HG02938 (cell line): ENCODE results near the gene ZCCHC7.
"Not testable (repeated sequence)": the region's sequence is repeated elsewhere in the genome, so short reads cannot be mapped to it uniquely, and the experiment has no call there.

Experiments used
- ATAC-seq: cut with Tn5 transposase; IDR thresholded peaks from one replicate; pipeline ENCODE4 v1.9.1; 2021; ENCODE audit warnings: mild to moderate bottlenecking, moderate library complexity; ENCODE audit not compliant: unreplicated experiment

ZCCHC7 gene

DNA sequence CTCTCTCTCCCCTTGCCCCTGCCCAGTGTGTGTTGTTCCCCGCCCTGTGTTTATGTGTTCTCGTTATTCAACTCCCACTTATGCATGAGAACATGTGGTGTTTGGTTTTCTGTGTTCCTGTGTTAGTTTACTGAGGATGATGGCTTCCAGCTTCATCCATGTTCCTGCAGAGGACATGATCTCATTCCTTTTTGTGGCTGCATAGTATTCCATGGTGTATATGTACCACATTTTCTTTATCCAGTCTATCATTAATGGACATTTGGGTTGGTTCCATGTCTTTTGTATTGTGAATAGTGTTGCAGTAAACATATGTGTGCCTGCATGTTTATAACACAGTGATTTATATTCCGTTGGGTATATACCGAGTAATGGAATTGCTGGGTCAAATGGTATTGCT, 83.1 kb downstream of the ZCCHC7 start:
- not testable (repeated sequence) for ATAC-seq

DNA sequence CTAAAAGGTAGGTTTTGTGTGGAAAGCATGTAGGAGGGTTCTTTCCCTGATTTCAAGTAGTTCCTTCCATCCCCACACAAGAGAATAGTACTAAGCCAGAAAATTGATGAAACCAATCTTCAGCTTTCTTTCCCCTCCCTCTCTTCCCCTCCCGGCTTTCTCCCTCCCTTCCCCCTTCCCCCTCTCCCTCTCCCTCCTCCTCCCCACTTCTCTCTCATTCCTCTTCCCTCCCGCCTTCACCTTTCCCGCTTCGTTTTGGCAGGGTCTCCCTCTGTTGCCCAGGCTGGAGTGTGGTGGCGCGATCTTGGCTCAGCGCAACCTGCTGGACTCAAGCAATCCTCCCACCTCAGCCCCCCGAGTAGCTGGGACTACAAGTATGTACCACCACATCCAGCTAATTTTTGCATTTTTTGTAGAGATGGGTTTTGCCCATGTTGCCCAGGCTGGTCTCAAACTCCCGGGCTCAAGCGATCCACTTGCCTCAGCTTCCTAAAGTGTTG, 85.8 kb downstream of the ZCCHC7 start:
- ATAC-seq, result no peak

DNA sequence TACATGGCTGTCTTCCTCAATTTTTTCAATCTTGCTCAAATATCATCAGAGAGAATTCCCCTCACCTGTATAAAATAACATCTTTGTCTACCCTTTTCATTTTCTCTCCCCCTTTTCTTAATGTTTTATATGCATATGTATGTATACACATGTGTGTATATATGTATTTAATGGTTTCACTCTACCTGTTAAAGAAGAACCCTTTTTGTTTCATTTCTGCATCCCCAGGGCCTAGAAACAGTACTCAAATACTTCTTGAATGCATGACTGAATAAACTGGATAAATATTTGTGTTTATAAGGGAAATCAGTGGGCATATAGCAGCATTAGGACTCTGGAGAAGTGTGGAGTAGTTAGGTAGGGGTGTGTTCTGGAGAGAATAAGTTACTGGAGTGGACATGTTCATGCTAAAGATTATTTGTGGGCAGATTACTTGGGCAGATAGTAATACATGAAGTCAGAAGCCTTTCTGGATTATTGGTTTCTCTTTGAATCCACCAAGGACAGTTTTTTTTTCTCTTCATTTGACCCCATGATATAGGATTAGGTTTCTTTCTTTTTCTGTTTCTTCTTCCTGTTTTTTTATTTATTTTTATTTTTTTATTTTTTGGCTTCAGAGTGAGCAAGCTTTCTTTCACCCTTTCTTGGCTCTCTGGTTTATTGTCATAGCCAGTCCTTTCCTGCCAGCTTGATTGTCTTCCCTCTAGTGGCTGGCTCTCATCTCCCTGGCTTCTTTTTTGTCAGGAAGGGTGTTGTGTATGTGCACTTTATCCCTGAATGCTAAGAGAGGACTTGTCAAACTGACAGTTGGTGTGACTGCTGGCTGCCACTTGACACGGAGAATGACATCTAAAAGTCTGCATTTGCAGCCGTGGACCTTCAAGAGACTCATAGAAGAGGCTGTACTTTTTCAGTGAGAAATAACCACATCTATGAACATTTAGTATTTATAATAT, 89.3 kb downstream of the ZCCHC7 start:
- ATAC-seq, result no peak

DNA sequence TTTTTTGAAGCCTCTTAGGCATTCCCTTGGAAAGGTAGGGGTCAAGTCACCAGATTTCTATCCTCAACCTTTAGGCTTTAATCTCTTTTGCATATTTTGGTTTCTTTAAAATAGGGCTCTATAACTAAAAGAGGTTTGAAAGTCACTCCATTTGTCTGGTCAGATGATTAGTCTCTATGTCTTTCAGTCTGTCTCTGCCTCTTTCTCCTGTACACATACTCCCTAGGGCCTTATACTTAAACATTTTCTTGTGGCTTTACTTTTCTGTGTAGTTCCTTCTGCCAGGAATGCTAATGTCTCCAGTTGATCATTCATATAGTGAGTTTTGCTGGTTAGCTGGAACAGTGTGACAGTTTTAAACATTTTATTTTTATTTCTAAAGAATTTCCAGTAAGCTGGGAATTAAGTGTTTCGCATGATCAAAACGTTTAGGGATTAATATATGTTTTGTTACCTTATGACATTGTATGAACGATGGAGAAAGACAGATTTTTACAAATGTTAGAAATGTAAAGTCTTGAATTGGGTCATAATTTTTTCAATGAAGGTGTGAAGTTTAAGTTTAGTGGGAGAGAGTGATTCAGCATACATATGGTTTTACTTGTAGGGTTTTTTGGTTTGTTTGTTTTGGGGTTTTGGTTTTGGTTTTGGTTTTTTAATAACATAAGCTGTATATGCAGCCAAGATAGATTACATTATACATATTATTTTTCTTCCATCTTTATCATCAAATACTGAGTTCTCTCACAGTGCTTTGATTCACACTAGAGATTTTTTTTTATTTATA, 90.6 kb downstream of the ZCCHC7 start:
- no peak for ATAC-seq

DNA sequence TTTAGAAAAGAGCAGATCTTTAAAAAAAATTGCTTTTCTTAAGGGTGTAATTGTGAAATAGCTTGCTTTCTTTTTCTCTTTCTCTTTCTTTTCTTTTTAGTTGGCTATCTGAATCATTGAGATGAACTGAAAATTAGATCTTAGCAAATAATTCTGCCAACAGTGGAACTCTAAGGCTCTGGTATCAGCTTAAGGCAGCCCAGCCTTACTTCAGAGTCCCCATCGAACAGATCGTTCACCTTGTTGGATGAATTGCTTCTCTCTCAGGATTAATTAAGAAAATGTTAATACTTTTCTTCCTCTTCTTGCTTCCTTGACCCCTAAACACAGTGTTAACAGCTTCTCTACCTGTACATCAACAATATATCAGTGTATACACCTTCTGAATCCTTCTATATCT, 92.1 kb downstream of the ZCCHC7 start:
- ATAC-seq, result no peak

DNA sequence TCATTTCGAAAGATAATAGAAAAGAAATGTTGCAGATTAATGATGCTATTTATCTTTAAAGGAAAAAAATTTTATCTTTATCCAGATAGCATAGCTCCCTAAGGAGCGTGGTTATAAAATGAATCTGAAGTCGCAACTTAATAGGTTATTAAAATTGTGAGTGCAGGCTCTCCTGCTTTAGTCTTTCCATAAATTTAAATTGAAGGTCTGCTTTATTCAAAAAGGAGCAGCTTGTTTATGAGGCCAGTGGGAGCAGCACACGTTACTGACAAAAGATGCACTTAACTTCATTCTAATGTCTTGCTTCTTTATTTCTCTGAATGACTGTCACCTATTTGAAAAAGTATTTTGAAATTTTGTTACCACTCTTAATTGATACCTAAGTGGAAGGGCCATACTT, 95.0 kb downstream of the ZCCHC7 start:
- ATAC-seq, result no peak

DNA sequence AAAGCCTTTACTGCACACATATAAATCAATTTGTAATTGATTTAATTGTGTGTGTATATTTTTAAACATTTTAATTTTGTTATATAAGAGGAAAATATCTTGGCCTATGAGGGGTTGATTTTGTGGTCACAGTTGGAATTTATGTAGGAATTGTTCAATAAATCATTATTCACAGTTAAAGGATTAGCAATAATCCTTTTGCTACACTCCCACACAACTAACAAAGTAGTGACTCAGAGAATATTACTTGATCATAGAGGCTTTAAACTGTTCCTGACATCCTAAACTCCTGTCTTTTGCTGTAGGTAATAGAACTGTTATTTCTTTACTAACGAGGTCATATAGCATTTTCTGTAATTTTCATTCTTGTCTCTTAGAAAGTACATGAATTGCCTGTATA, 95.5 kb downstream of the ZCCHC7 start:
- no peak for ATAC-seq

DNA sequence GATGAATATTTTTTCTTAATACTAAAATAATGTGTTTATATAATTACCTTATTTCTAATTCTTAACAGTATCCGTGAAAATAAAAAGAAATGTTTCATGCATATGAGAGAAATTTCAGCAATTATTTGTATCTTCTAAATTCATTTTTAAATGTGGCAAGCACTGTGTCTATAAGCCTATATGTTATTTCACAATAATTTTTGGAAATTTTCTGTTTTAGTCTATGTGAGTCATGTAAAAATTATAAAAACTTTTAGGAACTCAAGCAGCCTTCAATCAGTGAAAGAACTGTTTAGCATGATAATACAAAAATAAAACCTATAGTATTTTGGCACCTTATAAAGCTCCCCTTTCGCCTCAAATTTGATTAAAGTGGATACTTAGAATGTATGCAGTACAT, 96.8 kb downstream of the ZCCHC7 start:
- ATAC-seq, result no peak

DNA sequence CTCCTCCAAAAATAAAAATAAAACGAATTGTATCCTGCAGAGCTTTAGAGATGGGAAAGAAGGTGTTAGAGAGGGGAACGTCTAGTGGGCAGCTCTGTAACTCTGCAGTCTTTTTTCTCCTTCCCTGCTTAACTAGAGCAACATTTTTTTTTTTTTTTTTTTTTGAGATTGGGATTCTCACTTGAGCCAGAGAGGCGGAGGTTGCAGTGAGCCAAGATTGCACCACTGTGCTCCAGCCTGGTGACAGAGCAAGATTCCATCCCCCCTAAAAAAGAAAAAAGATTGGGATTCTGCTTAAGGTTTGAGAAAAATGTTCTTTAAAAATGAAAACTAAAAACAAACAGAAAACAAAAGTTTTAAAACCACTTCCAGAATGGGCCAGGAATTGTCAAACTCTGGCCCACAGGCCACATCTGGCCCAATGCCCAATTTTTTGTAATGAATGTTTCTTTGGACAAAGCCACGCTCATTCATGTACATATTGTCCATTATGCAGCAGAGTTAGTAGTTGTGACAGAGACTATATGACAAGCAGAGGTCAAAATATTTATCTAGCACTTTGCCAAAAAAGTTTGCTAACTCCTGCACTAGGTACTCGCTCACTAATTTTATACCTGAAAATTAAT, 98.5 kb downstream of the ZCCHC7 start:
- no peak for ATAC-seq

DNA sequence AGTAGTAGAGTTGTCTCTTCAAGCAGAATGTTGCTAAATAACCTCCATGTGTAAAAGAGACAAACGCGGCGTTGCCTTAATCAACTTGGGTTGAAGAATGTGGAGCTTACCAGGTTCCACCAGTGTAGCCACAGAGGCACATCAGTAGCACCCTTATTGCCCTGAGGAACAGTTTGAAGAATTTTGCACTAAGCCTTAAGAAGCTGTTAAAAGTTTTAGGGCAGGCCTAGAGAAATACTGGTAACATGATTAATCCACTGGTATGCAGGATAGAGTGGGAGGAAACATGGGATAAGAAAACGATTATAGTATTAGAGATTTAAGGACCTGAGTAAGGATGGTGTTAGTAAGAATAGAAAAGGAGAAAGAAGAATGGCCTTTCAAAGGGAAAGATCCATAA, 100.6 kb downstream of the ZCCHC7 start:
- ATAC-seq, result no peak

DNA sequence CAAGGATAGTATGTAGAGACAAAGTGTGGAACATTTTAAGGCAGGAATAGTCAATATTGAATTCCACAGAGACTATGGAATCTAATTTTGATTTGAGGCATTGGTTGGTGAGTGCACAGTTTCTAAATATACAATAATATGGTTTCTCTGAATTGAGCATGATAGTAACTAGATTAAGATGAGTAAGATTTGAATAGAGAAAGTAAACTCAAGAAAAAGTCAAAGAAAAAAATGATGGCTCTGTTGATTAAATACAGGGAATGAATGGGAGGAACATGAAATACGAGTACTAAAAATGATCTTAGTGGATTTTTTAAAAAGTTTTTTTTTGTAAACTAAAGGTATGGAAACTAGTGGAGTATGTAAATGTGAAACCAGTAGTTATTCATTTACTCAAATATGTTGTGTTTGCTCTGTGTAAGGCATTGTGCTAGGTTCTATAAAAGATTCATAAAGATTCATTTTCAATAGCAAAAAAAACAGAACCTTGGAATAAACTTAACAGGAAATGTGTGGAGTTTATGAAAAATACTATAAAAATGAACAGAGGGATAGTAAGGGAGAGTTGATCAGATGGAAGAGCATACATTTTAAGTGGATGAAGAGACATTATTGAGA, 101.2 kb downstream of the ZCCHC7 start:
- ATAC-seq, result no peak

DNA sequence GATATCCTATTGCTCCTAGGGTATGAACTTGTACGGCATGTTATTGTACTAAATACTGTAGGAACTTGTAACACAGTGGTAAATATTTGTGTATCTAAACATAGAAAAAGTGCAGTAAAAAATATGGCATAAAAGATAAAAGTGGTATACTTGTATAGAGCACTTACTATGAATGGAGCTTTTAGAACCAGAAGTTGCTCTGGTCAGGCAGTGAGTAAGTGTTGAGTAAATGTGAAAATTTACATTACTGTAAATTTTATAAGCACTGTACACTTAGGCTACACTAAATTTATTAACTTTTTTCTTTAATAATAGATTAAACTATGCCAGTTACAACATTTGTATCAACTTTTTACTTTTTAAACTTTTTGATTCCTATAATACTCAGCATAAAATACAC, 109.1 kb downstream of the ZCCHC7 start:
- no peak for ATAC-seq

DNA sequence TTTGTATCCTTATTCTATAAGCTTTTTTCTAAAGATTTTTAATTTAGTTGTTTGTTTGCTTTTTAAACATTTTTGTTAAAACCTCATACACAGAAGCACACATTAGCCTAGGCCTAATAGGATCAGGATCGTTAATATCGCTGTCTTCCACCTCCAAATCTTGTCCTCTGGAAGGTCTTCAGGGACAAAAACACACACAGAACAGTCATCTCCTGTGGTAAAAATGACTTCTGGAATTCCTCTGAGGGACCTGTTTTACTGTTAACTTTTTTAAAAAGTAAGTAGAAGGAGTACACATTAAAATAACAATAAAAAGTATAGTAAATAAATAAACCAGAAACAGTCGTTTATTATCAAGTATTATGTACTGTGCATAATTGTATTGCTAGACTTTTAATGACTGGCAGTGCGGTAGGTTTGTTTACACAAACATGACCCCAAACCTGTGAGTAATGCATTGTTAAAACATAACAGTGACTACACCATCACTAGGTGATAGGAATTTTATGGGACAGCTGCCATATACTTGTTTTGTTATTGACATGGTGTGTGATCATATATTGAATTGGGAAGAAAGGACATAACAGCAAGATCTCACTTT, 109.6 kb downstream of the ZCCHC7 start:
- no peak for ATAC-seq

DNA sequence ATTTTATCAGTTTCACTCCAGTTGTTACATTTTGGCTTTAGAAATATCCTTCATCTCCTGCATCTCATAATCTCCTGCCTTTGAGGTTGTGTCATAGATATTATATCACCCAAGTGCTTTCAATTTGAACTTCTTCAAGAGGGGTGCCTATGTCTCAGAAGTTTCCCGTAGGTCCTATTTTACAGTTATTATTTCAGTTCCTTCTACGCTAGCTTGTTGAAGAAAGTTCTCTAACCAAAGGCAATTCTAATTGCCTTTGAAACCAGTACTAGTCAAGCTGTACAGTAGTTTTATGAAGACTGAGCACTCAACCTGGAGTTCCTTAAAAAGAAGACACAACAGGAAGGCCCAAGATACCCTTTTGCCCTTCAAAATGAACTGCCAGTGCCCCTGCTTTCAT, 116.4 kb downstream of the ZCCHC7 start:
- ATAC-seq, result no peak

DNA sequence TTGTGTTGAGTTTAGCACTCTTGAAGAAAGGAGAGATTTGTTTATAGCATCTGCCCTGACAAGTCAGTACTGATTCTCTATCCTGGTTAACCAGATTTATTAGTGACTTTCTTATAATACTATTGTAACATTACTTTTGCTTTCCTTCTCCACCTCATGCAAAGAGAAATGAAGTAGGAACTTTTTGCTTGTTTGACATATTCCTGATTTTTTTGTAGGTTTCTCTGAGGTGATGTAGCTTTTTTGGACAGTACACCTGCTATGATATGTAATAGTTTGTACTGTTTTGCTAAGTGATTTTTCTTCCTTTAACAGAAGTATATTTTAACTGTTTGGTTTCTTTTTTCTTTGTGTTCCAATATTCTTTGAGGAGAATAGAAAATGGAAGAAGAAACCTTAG, 117.7 kb downstream of the ZCCHC7 start:
- no peak for ATAC-seq

DNA sequence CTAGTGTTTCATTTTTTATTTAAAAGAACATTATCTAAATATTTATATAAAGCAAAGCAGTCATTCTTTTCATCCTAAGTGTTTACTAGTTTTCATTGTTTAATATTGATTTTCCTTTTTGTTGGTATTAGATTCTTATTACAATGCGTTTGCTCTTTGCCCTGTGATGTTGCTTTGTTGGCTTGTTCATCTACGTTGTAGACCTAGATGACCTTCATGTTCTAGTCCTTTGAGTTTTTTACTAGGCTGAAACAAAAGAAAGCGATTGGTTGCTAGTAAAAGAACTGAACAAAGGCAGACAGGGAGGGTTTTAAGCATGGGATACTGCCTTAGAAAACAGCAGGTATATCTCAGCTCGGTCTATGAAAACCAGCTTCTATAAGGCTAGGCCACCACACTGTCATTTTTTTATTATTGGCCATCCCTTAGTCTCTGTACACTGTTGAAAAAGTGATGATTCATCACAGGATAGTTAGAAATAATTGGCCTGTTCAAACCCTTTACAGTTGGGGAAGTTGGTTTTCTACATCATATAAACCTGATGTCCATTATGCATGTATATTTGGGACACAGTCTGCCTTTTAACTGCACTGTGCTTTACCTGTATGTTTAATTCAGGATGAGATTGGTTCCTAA, 119.0 kb downstream of the ZCCHC7 start:
- no peak for ATAC-seq

DNA sequence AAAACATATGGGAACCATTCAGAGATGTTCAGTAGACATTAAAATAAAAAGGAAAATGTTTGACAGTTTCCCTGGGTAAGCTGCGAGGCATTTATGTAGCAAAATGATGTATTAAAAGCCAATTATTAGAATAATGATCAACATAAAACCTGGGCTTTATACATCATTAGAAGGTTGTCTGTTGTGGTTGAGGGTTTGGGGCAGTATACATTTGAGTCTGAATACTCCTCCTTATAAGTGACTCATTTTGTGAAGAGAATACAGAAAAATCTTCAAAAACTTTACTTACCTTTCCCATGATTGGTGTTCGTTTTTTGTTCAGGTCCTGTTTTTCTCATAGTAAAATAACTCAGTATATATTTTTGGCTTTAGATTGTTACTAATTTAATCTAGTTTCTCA, 119.5 kb downstream of the ZCCHC7 start:
- ATAC-seq, result no peak

DNA sequence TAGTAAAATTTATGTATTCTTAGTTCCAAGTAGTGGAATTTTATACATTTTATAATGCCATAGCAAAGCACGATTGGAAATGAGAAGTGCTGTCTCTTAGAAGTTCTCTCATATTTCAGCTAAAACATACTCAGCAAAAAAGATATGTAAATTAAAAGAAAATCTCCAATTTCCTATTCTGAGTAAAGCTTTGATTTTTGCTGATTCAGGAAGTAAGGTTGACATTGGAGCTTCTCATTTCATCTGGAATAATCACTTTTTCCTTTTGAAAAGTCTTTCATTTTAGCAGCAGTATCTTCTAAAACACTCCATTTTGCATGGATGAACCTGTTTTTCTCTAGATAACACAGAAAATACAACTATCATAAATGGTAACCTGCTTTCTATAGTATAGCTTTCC, 121.0 kb downstream of the ZCCHC7 start:
- no peak for ATAC-seq

DNA sequence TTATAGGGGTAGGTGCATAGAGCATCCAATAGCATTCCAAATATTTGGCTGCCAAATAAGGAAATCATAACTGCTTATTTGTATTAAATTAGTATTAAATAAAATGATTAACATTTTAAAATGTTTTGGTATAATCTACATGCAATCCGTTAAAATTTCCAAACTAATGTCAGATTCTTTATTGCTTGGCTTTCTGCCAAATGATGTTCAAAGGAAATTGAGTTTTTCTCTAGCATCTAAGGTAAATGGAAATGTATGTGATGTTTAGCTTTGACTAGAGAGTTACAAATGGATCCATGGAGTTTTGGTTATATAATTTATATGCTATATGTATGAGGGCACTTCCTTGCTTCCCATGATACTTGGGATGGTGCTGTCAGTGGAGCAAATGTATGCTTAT, 121.7 kb downstream of the ZCCHC7 start:
- ATAC-seq, result no peak
